Mesodermal cell (in vitro differentiated cells): ENCODE data around the gene PPFIA2.

Experiments
- H3K27ac ChIP-seq: 2 replicates; pipeline ENCODE4 v1.7.0; 2013; ENCODE audit warnings: mild to moderate bottlenecking, low read depth, low read length, moderate library complexity; ENCODE audit not compliant: severe bottlenecking
- H3K36me3 ChIP-seq: 2 replicates; pipeline ENCODE4 v1.7.1; 2013; ENCODE audit warnings: mild to moderate bottlenecking, low read length, moderate library complexity; ENCODE audit not compliant: control insufficient read depth, insufficient read depth
- H3K4me1 ChIP-seq: one replicate; pipeline ENCODE4 v1.7.1; 2013; ENCODE audit warnings: mild to moderate bottlenecking, low read length; ENCODE audit not compliant: insufficient read depth, control insufficient read depth, poor library complexity, severe bottlenecking
- H3K4me3 ChIP-seq: 2 replicates; pipeline ENCODE4 v1.7.0; 2013; ENCODE audit warnings: low read length, control low read depth, mild to moderate bottlenecking; ENCODE audit not compliant: insufficient read depth, poor library complexity, severe bottlenecking; ENCODE audit errors: extremely low read depth
- H3K9me3 ChIP-seq: 2 replicates; pipeline ENCODE4 v1.7.1; 2013; ENCODE audit warnings: mild to moderate bottlenecking, low read length, moderate library complexity; ENCODE audit not compliant: control insufficient read depth
- WGBS, 2 experiments: methylation state at CpG; one replicate each; pipeline ENCODE4 v1.1.5; 2013; ENCODE audit warnings: missing lambda C conversion rate in 2 of 2; ENCODE audit not compliant: insufficient coverage in 2 of 2; 5-methylcytosine and 5-hydroxymethylcytosine counted together

The PPFIA2 gene

DNA sequence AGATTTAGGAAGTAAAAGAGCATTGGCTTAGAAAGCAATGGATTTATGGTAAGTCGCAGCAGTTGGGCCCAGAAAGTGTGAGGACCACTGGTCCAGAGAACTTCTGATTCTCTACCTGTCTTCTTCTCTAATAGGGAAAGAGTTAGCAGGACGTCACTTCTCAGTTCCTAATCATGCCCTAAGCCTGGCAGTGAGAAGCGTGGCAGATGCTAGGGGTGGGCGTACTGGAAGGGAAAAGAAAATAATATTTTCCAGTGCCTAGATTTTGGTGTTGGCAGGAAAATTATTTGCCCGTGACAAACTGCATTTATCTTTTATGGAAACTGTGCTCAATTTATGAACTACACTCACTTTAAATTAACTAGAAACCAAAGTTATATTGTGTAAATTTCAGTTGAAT lies 212.3 kb downstream of the PPFIA2 start:
- Histone ChIP-seq H3K36me3 (no peaks in the 10 kb centered on the region), H3K4me3 (no peak overlapping the region), H3K27ac (no peak overlapping the region), H3K4me1 (peaks cover 10% of the 10 kb centered on the region), H3K9me3 (no peaks in the 10 kb centered on the region)
- 92 to 100% methylated on average over 1 to 2 of the region's 5 CpGs for WGBS, 2 experiments

DNA sequence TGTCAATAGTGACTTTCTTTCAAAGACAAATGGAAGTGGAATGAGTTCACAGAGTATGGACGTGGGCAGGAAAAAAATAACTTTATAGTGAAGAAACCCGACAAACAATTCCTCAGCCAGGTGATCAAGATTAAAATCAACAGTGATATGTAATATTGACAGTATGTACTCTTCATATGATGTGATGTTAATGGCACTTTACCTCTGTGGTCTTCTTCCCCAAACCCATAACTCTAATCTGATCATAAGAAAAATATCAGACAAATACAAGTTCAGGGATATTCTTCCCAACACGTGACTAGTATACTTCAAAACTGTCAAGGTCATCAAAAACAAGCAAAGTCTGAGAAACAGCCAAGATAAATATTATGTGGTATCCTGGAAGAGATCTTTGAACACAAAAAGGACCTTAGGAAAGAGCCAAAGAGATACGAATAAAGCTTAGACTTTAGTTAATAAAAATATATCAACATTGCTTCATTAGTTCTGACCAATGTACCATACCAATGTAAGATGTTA lies 215.5 kb downstream of the PPFIA2 start:
- no peak overlapping the region for H3K27ac ChIP-seq
- 100% methylated on average over 1 of the region's 4 CpGs; no CpG with 5 or more reads in 1 of the 2 experiments for WGBS, 2 experiments
- H3K4me3 ChIP-seq: no peak overlapping the region
- H3K36me3 ChIP-seq: no peaks in the 10 kb centered on the region
- peaks cover 17% of the 10 kb centered on the region for H3K4me1 ChIP-seq
- no peaks in the 10 kb centered on the region for H3K9me3 ChIP-seq

- Histone ChIP-seq H3K36me3 (no peaks in the 10 kb centered on the region), H3K4me1 (peaks cover 17% of the 10 kb centered on the region), H3K4me3 (no peak overlapping the region), H3K9me3 (no peaks in the 10 kb centered on the region), H3K27ac (peak overlapping the region; percentile 12)
- WGBS, 2 experiments: 80 to 100% methylated on average over 2 of the region's 4 CpGs
These were observed 216.8 kb downstream of the PPFIA2 start for GRCh38 chr12:81542065-81543010.

DNA sequence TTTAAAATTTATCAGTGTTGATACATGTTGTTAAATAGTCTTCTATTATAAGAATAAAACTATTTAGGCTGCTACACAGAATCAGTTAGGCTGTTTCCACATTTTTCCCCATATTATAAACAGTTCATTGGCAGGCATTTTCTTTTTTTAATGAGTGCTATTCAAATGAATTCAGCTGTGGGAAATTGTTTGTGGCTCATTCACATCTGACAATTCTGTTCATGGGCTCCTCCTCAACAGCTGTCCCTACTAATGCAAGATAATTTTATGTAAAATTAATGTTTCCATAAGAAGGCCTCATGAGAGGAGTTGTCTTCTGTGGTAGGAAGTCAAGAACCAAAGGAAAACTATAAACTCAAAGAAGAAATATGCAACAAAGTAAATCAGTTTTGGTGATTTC lies 218.0 kb downstream of the PPFIA2 start:
- no peak overlapping the region for H3K4me3 ChIP-seq
- H3K27ac ChIP-seq: no peak overlapping the region
- H3K36me3 ChIP-seq: no peaks in the 10 kb centered on the region
- H3K4me1 ChIP-seq: peaks cover 17% of the 10 kb centered on the region
- no peaks in the 10 kb centered on the region for H3K9me3 ChIP-seq

DNA sequence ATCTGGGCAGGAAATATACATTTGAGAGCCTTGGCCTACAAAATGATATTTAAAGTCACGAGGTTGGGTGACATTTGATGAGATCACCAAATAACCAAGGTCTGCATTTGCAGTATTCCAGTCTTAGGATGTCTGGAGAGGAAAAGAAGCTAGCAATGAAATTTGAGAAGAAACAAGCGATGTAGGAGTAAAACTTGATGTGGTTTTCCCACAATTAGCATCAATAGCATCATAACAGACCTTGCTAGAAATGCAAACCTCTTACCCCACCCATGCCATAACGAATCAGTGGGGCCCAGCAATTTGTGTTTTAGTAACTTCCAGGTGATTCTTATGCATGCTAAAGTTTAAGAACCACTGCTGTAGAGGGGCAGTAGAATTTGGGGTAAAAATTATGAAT lies 219.9 kb downstream of the PPFIA2 start:
- H3K36me3 ChIP-seq: no peaks in the 10 kb centered on the region
- H3K4me3 ChIP-seq: no peak overlapping the region
- WGBS, 2 experiments: 83 to 100% methylated on average over 1 of the region's 3 CpGs
- no peaks in the 10 kb centered on the region for H3K9me3 ChIP-seq
- H3K27ac ChIP-seq: no peak overlapping the region
- H3K4me1 ChIP-seq: peaks cover 17% of the 10 kb centered on the region

DNA sequence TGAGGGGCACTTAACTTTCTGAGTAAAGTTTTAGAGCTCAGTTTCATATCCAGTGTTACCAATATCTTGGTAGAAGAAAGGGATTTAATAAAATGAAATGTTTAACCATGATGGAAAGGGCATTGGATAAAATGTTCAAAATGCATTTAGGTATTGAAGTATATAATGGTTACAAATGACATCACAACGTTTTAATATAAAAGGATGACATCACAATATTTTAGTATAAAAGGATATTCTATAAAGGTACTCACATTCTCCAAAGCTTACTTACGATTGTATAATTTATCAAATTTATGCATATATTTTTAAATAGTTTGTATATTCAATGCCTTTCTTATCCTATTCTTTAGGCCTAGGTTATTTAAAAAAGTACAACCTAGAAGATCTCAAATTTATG lies 226.1 kb downstream of the PPFIA2 start:
- Histone ChIP-seq H3K27ac (no peak overlapping the region), H3K4me1 (no peaks in the 10 kb centered on the region), H3K9me3 (no peaks in the 10 kb centered on the region), H3K4me3 (no peak overlapping the region), H3K36me3 (no peaks in the 10 kb centered on the region)
- no CpG with 5 or more reads among the region's 2 CpGs for WGBS, 2 experiments

- Histone ChIP-seq H3K27ac (no peak overlapping the region), H3K36me3 (no peaks in the 10 kb centered on the region), H3K4me1 (no peaks in the 10 kb centered on the region), H3K9me3 (no peaks in the 10 kb centered on the region), H3K4me3 (no peak overlapping the region)
- 100% methylated on average over 1 of the region's 2 CpGs; no CpG with 5 or more reads in 1 of the 2 experiments for WGBS, 2 experiments
These were observed 228.8 kb downstream of the PPFIA2 start for GRCh38 chr12:81530352-81530751.

- Histone ChIP-seq H3K4me1 (no peaks in the 10 kb centered on the region), H3K4me3 (no peak overlapping the region), H3K36me3 (no peaks in the 10 kb centered on the region), H3K27ac (no peak overlapping the region), H3K9me3 (no peaks in the 10 kb centered on the region)
- 92% methylated on average over 2 of the region's 6 CpGs; no CpG with 5 or more reads in 1 of the 2 experiments for WGBS, 2 experiments
These were observed 238.8 kb downstream of the PPFIA2 start for GRCh38 chr12:81520064-81520945.

GRCh38 chr12:81518638-81519037 lies 240.5 kb downstream of the PPFIA2 start:
- Histone ChIP-seq H3K36me3 (no peaks in the 10 kb centered on the region), H3K4me3 (no peak overlapping the region), H3K27ac (no peak overlapping the region), H3K9me3 (no peaks in the 10 kb centered on the region), H3K4me1 (no peaks in the 10 kb centered on the region)
- no CpG with 5 or more reads among the region's 1 CpG for WGBS, 2 experiments

DNA sequence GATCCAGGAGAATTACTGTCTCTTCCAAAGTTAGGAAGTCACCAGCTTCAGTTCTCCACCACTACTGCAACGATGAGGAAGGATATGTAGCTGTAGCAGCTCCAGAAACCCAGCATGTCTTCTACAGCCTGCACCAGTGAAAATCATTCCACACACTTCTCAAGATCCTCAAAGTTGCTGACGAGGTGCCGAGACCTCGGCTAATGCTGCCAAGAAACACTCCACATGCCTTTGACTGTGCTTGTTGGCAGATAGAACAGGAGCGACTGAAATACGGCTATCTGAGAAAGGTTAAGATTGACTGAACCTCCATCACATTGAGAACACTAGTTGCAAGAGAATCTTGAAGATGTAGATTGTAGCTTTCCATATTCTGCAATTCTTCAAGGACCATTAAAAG lies 241.9 kb downstream of the PPFIA2 start:
- 88 to 100% methylated on average over 1 to 6 of the region's 6 CpGs for WGBS, 2 experiments
- Histone ChIP-seq H3K9me3 (no peaks in the 10 kb centered on the region), H3K4me3 (no peak overlapping the region), H3K4me1 (no peaks in the 10 kb centered on the region), H3K27ac (no peak overlapping the region), H3K36me3 (no peaks in the 10 kb centered on the region)
